Epidermal melanocyte (primary cell): ENCODE data around the gene DOK3.

Experiments used
- DNase-seq: peaks from one replicate; pipeline ENCODE4 v3.0.0; 2011; ENCODE audit warnings: low spot score; ENCODE audit not compliant: insufficient read length

The DOK3 gene

DNA sequence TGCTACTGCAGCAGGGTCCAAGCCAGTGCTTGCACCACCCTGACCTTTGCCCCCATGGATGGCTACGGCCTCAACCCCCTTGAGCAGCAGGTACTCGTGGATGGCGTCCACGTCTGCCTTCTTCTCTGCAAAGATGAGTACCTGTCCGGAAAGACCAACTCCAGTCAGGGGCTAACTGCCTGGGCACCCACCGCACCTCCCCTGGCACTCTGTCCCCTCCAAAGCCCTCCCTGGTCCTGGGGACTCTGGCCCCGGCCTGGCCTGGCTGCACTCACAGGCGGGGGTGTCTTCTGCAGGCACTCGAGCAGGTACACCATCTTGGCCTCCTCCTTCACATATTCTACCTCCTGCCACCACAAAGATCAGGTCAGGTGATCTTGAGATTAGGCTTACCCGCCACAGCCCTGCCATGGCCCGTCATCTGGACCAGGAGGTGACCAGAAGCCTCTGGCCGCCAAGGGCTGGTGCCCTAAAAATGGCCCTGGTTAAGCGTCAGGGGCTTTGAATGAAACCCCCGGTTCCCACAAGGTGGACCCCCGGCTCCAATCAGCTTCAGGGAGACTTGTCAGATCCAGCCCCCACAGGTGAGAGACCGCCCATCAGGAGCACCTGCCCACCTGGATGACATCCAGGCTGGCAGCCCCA is 3.2 kb upstream of the DOK3 start:
- DNase-seq = no peak

- no peak for DNase-seq
Measured at GRCh38 chr5:177511796-177512675, 2.4 kb upstream of the DOK3 start.

GRCh38 chr5:177511181-177511580 is 1.6 kb upstream of the DOK3 start:
- DNase-seq = no peak

DNA sequence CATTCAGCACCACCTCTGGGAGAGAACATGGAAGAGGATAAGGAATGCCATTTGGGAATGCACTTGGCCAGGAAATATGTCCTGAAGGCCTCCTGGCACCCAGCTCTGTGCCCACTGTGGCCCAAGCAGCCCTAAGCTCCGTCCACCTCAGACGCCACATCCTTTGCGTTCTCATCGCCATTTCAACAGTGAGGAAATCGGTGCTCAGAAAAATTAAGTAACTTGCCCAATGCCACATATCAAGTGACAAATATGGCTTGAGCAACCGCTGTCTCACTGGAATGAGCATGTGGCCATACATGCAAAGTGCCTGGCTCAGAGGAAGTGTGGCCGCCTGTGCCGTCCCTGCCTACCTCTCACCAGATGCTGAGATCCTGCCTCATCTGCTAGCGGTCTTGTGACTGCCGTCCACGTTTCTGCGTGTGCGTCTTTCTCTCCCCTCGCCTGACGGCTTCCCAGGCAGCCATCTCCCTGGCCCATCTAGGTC is 984 bp upstream of the DOK3 start:
- DNase-seq = no peak

GRCh38 chr5:177509991-177510566 is 453 bp upstream of the DOK3 start:
- DNase-seq = no peak

DNA sequence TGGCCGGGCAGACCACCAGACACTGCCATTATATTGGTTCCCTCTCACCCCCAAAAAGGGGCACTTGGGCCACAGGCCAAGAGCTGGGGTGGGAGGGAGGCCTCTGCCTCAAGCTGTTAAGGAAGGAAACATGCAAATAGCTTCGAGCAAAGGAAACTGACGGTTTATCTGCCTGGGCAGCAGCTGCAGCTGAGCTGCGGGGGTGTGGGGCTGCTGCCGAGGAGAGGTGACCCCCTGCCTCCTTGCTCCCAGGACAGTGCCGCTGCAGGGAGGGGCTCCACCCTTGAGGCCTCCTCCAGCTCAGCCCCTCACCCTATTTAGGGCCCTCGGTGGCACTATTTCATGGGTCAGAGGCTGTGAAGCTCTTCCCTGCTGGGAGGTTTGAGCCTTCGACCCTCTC is 789 bp downstream of the DOK3 start:
- no peak for DNase-seq

- no peak for DNase-seq
Measured at GRCh38 chr5:177508221-177508611, 1.4 kb downstream of the DOK3 start.

- DNase-seq = no peak
Measured at GRCh38 chr5:177507596-177508220, 1.9 kb downstream of the DOK3 start.

DNA sequence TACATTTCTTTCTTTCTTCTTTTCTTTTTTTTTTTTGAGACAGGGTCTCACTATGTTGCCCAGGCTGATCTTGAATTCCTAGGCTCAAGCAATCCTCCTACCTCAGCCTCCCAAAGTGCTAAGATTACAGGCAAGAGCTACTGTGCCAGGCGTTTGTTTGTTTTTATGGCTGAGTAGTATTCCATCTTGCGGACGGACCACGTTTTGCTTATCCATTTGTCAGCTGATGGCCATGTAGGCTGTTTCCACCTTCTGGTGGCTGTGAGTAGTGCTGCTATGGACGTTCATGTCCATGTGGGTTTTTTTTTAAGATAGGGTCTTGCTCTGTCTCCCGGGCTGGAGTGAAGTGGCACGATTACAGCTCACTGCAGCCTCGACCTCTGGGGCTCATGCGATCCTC is 2.5 kb downstream of the DOK3 start:
- no peak for DNase-seq

DNA sequence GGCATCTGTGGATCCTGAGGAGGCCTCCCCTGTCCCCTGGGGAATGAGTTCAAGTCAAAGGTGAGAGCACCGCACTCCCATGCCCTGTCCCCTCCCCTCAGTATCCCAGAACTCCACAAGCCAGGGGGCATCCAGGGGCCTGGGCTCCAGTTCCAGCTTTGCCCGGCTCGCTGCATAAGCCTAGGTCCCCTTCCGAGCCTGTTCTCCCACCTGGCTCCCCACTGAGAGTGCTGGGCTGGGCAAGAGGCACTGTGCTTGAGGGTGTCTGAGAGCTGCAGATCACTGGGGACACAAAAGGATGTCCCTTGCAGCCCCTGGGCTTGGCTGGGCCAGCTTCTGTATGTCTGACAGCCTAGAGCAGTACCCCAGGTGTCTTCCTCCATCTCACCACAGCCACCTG is 4.6 kb downstream of the DOK3 start:
- DNase-seq = no peak

DNA sequence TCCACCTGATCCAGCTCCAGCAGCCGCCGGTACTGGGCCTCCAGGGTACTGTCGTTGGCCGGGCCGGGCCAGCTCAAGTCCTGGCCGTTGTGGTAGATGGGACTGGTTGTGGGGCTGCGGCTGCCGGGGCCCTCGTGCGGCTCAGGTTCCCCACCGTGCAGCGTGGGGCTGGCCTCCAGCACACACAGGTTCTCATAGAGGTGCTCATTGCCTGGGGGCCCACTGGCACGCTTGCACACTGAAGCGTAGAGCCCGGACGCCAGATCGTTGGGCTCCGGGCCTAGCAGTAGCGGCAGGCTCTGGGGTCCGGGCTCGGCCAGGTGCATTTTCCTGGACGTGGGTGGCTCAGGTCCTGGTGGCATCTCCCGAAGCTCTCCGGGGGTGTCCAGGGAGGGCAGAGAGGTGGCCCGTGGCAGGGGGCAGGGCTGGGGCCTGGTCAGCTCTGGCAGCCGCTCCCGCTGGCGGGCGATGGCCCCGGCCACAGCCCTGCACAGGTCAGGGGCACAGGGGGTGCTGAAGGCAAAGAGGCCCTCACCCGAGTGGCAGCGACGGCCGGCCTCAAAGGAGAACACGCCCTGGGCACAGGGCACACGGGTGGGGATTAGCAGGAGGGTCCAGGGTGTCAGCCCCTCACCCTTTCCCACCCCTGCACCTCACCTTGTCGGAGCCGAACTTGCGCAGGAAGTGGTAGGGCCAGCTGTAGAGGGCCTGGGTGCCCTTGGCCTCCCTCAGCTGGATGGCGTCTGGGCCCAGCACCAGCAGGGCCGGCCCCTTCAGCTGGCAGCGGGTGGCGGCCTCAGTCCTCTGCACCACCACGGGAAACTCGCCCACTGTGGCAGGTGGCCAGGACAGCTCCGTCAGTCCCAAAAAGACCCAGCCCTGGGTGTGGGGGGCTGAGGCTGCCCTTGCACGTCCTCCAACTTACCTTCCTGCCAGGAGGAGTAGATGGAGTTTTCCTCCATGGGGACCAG is 5.3 kb downstream of the DOK3 start:
- DNase-seq = no peak

DNA sequence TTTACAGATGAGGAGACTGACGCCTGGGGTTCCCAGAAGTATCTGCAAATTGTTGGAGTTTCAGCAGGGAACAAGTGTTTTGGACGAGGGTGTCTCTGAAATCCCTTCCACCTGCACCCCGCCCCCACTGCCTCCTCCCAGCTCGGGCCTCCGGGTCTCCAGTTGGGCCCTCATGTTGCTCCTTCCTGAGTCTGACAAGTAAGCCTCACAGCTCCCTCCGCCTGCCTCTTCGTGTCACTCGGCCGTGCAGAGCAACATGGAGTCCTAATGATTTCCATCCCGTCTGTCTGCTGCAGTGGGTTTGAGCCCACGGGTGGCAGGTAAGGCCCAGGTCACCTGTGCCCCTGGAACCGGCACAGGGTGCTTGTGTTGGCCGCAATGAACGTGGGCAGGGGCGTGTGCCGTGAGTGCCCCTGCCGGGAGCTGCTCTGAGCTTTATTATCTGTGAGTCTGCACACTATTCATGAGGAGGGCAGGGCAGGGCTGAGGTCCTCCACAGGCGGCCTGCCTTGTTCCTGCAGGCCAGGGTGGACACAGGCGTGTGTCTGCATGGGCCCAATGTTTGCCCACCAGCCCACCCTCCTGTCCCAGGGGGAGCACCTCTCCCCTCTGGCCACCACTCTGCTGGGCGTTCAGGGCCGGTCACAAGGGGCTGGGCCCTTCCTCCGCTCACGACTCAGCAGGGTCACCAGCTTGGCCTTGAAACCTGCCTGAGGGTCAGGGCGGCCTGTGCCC is 6.1 kb downstream of the DOK3 start:
- no peak for DNase-seq

- DNase-seq = no peak
Measured at GRCh38 chr5:177502886-177503285, 6.7 kb downstream of the DOK3 start.

DNA sequence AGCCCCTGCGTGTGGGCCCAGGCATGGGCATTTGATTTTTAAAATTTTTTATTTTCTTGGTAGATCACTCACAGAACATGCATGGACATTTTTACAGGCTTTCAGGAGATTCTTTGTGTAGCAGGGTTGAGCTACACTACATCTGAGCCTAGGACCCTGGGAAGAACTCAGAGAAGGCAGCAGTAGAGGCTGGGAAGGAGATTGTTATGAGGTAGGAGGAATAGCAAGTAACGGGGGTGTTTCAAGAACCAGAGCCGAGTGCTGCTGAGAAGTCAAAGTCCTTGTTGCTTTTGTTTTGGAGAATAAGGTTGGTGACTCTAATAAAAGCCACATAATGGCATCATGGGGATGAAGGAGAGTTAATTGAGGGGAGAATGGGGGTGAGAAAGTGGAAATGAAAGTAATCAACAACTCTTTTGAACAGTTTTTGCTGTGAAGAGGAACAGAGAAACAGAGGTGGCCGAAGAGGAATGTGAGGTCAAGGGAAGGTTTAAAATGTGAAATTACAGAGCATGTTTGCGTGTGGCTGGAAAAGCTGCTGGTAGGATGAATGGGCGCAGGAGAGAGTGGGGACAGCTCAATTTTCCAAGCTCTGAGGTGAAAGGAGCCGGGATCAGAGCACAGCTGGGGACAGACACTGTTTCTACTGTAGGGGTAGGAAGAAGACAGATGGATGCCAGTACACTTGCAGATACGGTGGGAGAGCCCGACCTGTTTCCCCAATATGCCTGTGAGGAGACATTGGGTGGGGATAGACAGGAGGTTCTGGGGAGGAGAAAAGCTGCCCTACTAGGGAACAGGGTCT is 7.5 kb downstream of the DOK3 start:
- no peak for DNase-seq

- DNase-seq = peak; percentile 98
Measured at GRCh38 chr5:177500685-177501522, 8.7 kb downstream of the DOK3 start.

DNA sequence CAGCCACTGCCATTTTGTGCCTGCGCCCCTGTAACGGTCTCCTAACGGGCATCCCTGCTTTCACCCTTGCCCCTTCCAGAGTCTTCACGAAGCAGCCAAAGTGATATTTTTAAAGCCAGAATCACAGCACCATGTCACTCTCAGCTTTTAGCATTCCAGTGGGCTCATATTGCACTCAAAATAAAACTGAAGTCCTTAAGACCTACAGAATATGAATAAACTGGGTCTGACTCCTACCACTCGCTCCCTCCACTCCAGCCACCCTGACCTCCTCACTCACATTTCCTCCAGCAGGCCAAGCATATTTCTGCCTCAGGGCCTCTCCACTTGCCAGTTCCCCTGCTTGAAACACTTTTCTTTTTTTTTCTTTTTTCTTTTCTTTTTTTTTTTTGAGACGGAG is 9.8 kb downstream of the DOK3 start:
- no peak for DNase-seq

- DNase-seq = no peak
Measured at GRCh38 chr5:177498013-177498787, 11.4 kb downstream of the DOK3 start.
